Stimulated activated CD4-positive, alpha-beta T cell treated with anti-CD3 and anti-CD28 coated beads, Interleukin-1b, Interleukin-23, amount 100 ng/mL, for 1 hour (primary cell): ENCODE results near the gene CDH8.

Source experiments
- DNase-seq, 2 donors: peaks; one replicate each; pipeline ENCODE4 v3.0.0-alpha.2; 2020; ENCODE audit warnings: low read depth in 2 of 2

CDH8 gene

GRCh38 chr16:62029947-62030346, 6.3 kb downstream of the CDH8 start:
- no peak for DNase-seq

GRCh38 chr16:62022688-62023087, 13.6 kb downstream of the CDH8 start:
- DNase-seq, result no peak

GRCh38 chr16:62021161-62021581, 15.1 kb downstream of the CDH8 start:
- no peak for DNase-seq

- DNase-seq, result no peak
Measured at GRCh38 chr16:62020681-62021080, 15.6 kb downstream of the CDH8 start.

- no peak for DNase-seq
Measured at GRCh38 chr16:62019851-62020250, 16.4 kb downstream of the CDH8 start.

- no peak for DNase-seq
Measured at GRCh38 chr16:62018301-62019060, 17.8 kb downstream of the CDH8 start.

GRCh38 chr16:62014319-62014923, 21.8 kb downstream of the CDH8 start:
- no peak for DNase-seq

- no peak for DNase-seq
Measured at GRCh38 chr16:62010186-62010585, 26.1 kb downstream of the CDH8 start.

GRCh38 chr16:61998460-61998859, 37.8 kb downstream of the CDH8 start:
- no peak for DNase-seq

- DNase-seq, result no peak
Measured at GRCh38 chr16:61993108-61993507, 43.1 kb downstream of the CDH8 start.

- no peak for DNase-seq
Measured at GRCh38 chr16:61987474-61988012, 48.7 kb downstream of the CDH8 start.

GRCh38 chr16:61969077-61969382, 67.2 kb downstream of the CDH8 start:
- DNase-seq, result no peak

GRCh38 chr16:61968242-61969076, 67.8 kb downstream of the CDH8 start:
- DNase-seq, result no peak

GRCh38 chr16:61957075-61957855, 79.0 kb downstream of the CDH8 start:
- DNase-seq, result no peak

- DNase-seq, result no peak
Measured at GRCh38 chr16:61952841-61953240, 83.4 kb downstream of the CDH8 start.

GRCh38 chr16:61948414-61948813, 87.8 kb downstream of the CDH8 start:
- DNase-seq, result no peak

GRCh38 chr16:61946019-61946418, 90.2 kb downstream of the CDH8 start:
- DNase-seq, result no peak

GRCh38 chr16:61945511-61945910, 90.7 kb downstream of the CDH8 start:
- no peak for DNase-seq

GRCh38 chr16:61944004-61944403, 92.2 kb downstream of the CDH8 start:
- DNase-seq, result no peak

- DNase-seq, result no peak
Measured at GRCh38 chr16:61940611-61941010, 95.6 kb downstream of the CDH8 start.

GRCh38 chr16:61937646-61938045, 98.6 kb downstream of the CDH8 start:
- DNase-seq, result no peak

- DNase-seq, result no peak
Measured at GRCh38 chr16:61936522-61936921, 99.7 kb downstream of the CDH8 start.
